K562 (cell line): ENCODE measurements around the gene FAM72A. TPM values are rescaled to one million over a fixed set of nuclear protein-coding genes. Genes with fewer than 3 reads are reported as not detected.

Experiments used
- ATAC-seq: fragments of 200-7000 bp; cut with Tn5 transposase; 3 replicates; pipeline ENCODE4 v1.9.1; 2020; ENCODE audit warnings: moderate library complexity
- BruUV-seq: library from RNA; stranded (reverse); fragments of 400-500 nt; replicated peaks from 2 replicates; lab custom pipeline; 2021; lab: Mats Ljungman, UMichigan
- CTCF ChIA-PET: fragments of 300-600 bp; formaldehyde crosslinking; extraction: SDS; loops from one replicate; lab custom pipeline; 2021; ENCODE audit warnings: low intra/inter-chr PET ratio; lab: Yijun Ruan, JAX
- POLR2A ChIA-PET: fragments of 300-600, 350-650 bp; sonication (Branson Sonifier 250); formaldehyde crosslinking; extraction: SDS; loops from one replicate; lab custom pipeline; 2021; ENCODE audit warnings: antibody characterized with exemption, inconsistent platforms; lab: Yijun Ruan, JAX
- DNase-seq, 4 experiments: peaks; one replicate each; pipeline versions ENCODE4 v3.0.0 to v3.0.0-alpha.2; 2011 to 2018; ENCODE audit warnings: low spot score in 3 of 4, mixed read lengths in 3 of 4; ENCODE audit errors: extremely low read depth in 1 of 4
- FAIRE-seq: peaks from 2 replicates; lab custom pipeline; 2011; peaks lifted over from hg19 to GRCh38; lab: Jason Lieb, UNC
- H2AFZ ChIP-seq: 2 replicates; pipeline ENCODE4 v1.6.0; 2011; ENCODE audit warnings: low read depth, low read length, control low read depth, inconsistent platforms
- H3K27ac ChIP-seq: fragments of 200-600 bp; 3 replicates; pipeline ENCODE4 v1.8.0; 2011; ENCODE audit warnings: low read depth, mild to moderate bottlenecking, control low read depth, inconsistent platforms, low read length, moderate library complexity, mixed read lengths; ENCODE audit errors: extremely low read depth
- H3K27me3 ChIP-seq, 2 experiments: fragments of 300-600 bp in 1 of 2; 2 replicates in 1 of 2; 3 replicates in 1 of 2; pipeline versions ENCODE4 v1.6.0 to v1.8.0; 2011; ENCODE audit warnings: inconsistent platforms in 2 of 2, low read length in 2 of 2, mild to moderate bottlenecking in 1 of 2, mixed read lengths in 1 of 2, moderate library complexity in 1 of 2; ENCODE audit not compliant: control insufficient read depth in 2 of 2, insufficient read depth in 2 of 2
- H3K36me3 ChIP-seq: fragments of 300-600 bp; 3 replicates; pipeline ENCODE4 v1.8.0; 2011; ENCODE audit warnings: mild to moderate bottlenecking, low read length, inconsistent platforms; ENCODE audit not compliant: control insufficient read depth, insufficient read depth
- H3K4me1 ChIP-seq, 2 experiments: fragments of 200-600 bp in 1 of 2; replicated peaks in 1 of 2; 2 replicates in 1 of 2; 3 replicates in 1 of 2; pipeline versions ENCODE4 v1.5.1 to v1.8.0; 2011; ENCODE audit warnings: inconsistent platforms in 2 of 2, low read length in 2 of 2, mild to moderate bottlenecking in 1 of 2, mixed read lengths in 1 of 2, moderate library complexity in 1 of 2; ENCODE audit not compliant: control insufficient read depth in 2 of 2, insufficient read depth in 2 of 2
- H3K4me2 ChIP-seq: 2 replicates; pipeline ENCODE4 v1.6.1; 2011; ENCODE audit warnings: low read length, control low read depth, inconsistent platforms, mixed read lengths; ENCODE audit not compliant: insufficient read depth
- H3K4me3 ChIP-seq: fragments of 200-600 bp; sonication (generic), shearing (Covaris generic); 2 replicates; pipeline ENCODE4 v1.5.1; 2016; ENCODE audit warnings: control low read depth, inconsistent platforms
- H3K79me2 ChIP-seq: fragments of 200-600 bp; 3 replicates; pipeline ENCODE4 v1.8.0; 2011; ENCODE audit warnings: low read length, inconsistent platforms; ENCODE audit not compliant: control insufficient read depth, insufficient read depth
- H3K9ac ChIP-seq, 2 experiments: 2 replicates each; pipeline versions ENCODE4 v1.6.0 to v1.6.1; 2011; ENCODE audit warnings: low read depth in 2 of 2, low read length in 2 of 2, control low read depth in 1 of 2, inconsistent platforms in 1 of 2, mild to moderate bottlenecking in 1 of 2, mixed read lengths in 1 of 2; ENCODE audit not compliant: insufficient read depth in 1 of 2
- H3K9me1 ChIP-seq: one replicate; pipeline ENCODE4 v1.6.0; 2011; ENCODE audit warnings: inconsistent platforms, mild to moderate bottlenecking, low read length, moderate library complexity; ENCODE audit not compliant: control insufficient read depth, insufficient read depth
- H3K9me3 ChIP-seq: replicated peaks from 2 replicates; pipeline ENCODE4 v1.5.1; 2011; ENCODE audit warnings: low read depth, low read length, inconsistent platforms; ENCODE audit not compliant: control insufficient read depth, insufficient read depth
- H4K20me1 ChIP-seq: replicated peaks from 2 replicates; pipeline ENCODE4 v1.6.1; 2011; ENCODE audit warnings: low read length, inconsistent platforms, mixed read lengths; ENCODE audit not compliant: control insufficient read depth, insufficient read depth
- EGR1 ChIP-seq: fragments of 450-650 bp; conservative IDR thresholded peaks from 2 replicates; pipeline ENCODE4 v1.6.1; 2017; ENCODE audit warnings: mild to moderate bottlenecking
- RREB1 ChIP-seq: fragments of 250-450 bp; sonication (Bioruptor Pico); IDR thresholded peaks from 2 replicates; pipeline ENCODE4 v1.4.0; 2020
- WGBS: fragments of 100-300 bp; shearing (Covaris generic); methylation state at CpG from one replicate; pipeline ENCODE4 v1.1.6; 2016; ENCODE audit warnings: low coverage, mixed read lengths; ENCODE audit not compliant: insufficient coverage; ENCODE audit errors: missing lambda C conversion rate; 5-methylcytosine and 5-hydroxymethylcytosine counted together
- in situ Hi-C: fragments of 300-500 bp; cut with MboI; formaldehyde crosslinking; loops from 4 replicates; pipeline ENCODE4 v1.15.0; 2018; ENCODE audit warnings: inconsistent platforms, mixed read lengths
- intact Hi-C: fragments of 100-400 bp; cut with micrococcal nuclease; formaldehyde crosslinking; loops from 2 replicates; pipeline ENCODE4 v1.14.2; 2022
- polyA plus RNA-seq, 8 experiments: library from polyadenylated mRNA; depleted of rRNA in 4 of 8; stranded (reverse) in 5 of 8; unstranded in 3 of 8; fragments of >200 nt; fragmentation: Nextera tagmentation in 2 of 8; fragmentation: Illumina TruSeq in 1 of 8; extraction: Ambion mirVana in 2 of 8; extraction: Trizol in 1 of 8; gene quantifications; 2 replicates each; pipeline versions ENCODE4 v1.2.1 to v1.2.3, GENCODE V29; 2011 to 2014; ENCODE audit warnings: inconsistent platforms in 1 of 8, missing spikeins in 1 of 8
- total RNA-seq, 7 experiments: library from RNA; depleted of rRNA in 6 of 7; stranded (reverse); fragments of >200 nt in 6 of 7; fragmentation: Illumina TruSeq in 2 of 7; extraction: Trizol in 2 of 7; gene quantifications; 2 replicates each; pipeline versions ENCODE4 v1.2.1 to v1.2.3, GENCODE V29; 2011 to 2021; ENCODE audit warnings: low replicate concordance in 1 of 7

Gene FAM72A
- total and polyA plus RNA-seq, 9 of the 15 experiments (the other 6 are each of a cell fraction or from before 2014, with no cell fraction given): 12.3 to 58.3 (median 33.5) TPM

- no peak for FAIRE-seq
- Histone ChIP-seq H3K27ac (no peak overlapping the region), H3K4me1 (no peaks in the 10 kb centered on the region), H2AFZ (no peak overlapping the region), H3K36me3 (no peaks in the 10 kb centered on the region)
- DNase-seq: no peak
- in situ Hi-C loops: no loop called here
- TF ChIP-seq RREB1 (CRISPR knock-in tag) (no peak), EGR1 (peak; percentile 51)
- TF ChIP-seq, all 486 proteins: peak for 1
- peaks cover 49 to 53% of the 10 kb centered on the region in 2 experiments for H3K27me3 ChIP-seq
- H3K9me3 ChIP-seq: no peaks in the 10 kb centered on the region
- no peaks in the 10 kb centered on the region for H3K9me1 ChIP-seq
- POLR2A ChIA-PET: no interaction called here
- no peak overlapping the region for H3K4me2 ChIP-seq
- no peak overlapping the region for H3K4me3 ChIP-seq
- CTCF ChIA-PET: no interaction called here
- no peak for ATAC-seq
- H3K9ac ChIP-seq: no peak overlapping the region
- BruUV-seq: no TSS peak
- H4K20me1 ChIP-seq: no peaks in the 10 kb centered on the region
- intact Hi-C loops: no loop called here
- WGBS: 3% methylated on average over 15 of the region's 15 CpGs
- no peaks in the 10 kb centered on the region for H3K79me2 ChIP-seq
Measured at GRCh38 chr1:206143537-206144172, 59.0 kb downstream of the FAM72A start.
